GM18517 (cell line): ENCODE results near the gene PRKRIP1.
"Not testable (repeated sequence)": the region's sequence is repeated elsewhere in the genome, so short reads cannot be mapped to it uniquely, and the experiment has no call there.

Experiments used
- ATAC-seq: cut with Tn5 transposase; IDR thresholded peaks from one replicate; pipeline ENCODE4 v1.9.1; 2021; ENCODE audit warnings: mild to moderate bottlenecking, moderate library complexity; ENCODE audit not compliant: unreplicated experiment

The PRKRIP1 gene

DNA sequence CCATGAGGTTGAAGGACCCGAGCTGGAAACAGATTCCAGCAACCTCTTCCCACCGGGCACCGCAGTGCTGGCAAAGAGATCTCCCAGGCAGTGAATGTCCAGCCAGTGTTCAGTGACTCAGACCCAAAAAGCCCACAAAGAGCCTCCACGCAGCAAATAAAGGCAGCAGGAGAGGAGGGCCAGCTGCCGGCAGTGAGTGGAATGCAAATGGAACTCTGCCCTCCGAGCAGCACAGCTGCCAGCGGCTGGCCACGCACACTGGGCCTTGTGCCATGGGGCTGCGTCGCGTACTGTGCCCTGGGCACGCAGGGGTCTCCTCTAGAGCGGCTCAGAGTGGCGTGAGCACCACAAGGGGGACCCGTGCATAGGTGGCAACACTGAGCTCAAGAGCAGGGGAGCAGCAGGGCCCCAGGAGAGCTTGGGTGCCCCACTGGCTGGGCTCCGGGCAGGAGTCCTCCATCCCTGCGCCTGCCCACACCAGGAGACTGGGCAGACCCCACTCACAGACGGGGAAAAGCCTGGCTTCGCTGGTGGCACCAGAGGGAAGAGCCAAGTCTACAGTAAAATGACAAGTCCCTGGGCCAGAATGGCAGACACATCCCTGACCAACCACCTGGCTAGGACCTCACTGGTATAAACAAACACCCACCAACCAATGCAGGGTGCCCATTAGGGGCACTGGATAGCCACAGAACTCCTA lies 78.7 kb downstream of the PRKRIP1 start:
- not testable (repeated sequence) for ATAC-seq
